K562 (cell line): ENCODE data around the gene NXPE2. TPM values are rescaled to one million over a fixed set of nuclear protein-coding genes. Genes with fewer than 3 reads are reported as not detected.

Experiments
- ATAC-seq: fragments of 200-7000 bp; cut with Tn5 transposase; 3 replicates; pipeline ENCODE4 v1.9.1; 2020; ENCODE audit warnings: moderate library complexity
- BruUV-seq: library from RNA; stranded (reverse); fragments of 400-500 nt; replicated peaks from 2 replicates; lab custom pipeline; 2021; lab: Mats Ljungman, UMichigan
- CTCF ChIA-PET: fragments of 300-600 bp; formaldehyde crosslinking; extraction: SDS; loops from one replicate; lab custom pipeline; 2021; ENCODE audit warnings: low intra/inter-chr PET ratio; lab: Yijun Ruan, JAX
- POLR2A ChIA-PET: fragments of 300-600, 350-650 bp; sonication (Branson Sonifier 250); formaldehyde crosslinking; extraction: SDS; loops from one replicate; lab custom pipeline; 2021; ENCODE audit warnings: antibody characterized with exemption, inconsistent platforms; lab: Yijun Ruan, JAX
- DNase-seq, 4 experiments: peaks; one replicate each; pipeline versions ENCODE4 v3.0.0 to v3.0.0-alpha.2; 2011 to 2018; ENCODE audit warnings: low spot score in 3 of 4, mixed read lengths in 3 of 4; ENCODE audit errors: extremely low read depth in 1 of 4
- FAIRE-seq: peaks from 2 replicates; lab custom pipeline; 2011; peaks lifted over from hg19 to GRCh38; lab: Jason Lieb, UNC
- H2AFZ ChIP-seq: 2 replicates; pipeline ENCODE4 v1.6.0; 2011; ENCODE audit warnings: low read depth, low read length, control low read depth, inconsistent platforms
- H3K27ac ChIP-seq: fragments of 200-600 bp; 3 replicates; pipeline ENCODE4 v1.8.0; 2011; ENCODE audit warnings: low read depth, mild to moderate bottlenecking, control low read depth, inconsistent platforms, low read length, moderate library complexity, mixed read lengths; ENCODE audit errors: extremely low read depth
- H3K27me3 ChIP-seq, 2 experiments: fragments of 300-600 bp in 1 of 2; 2 replicates in 1 of 2; 3 replicates in 1 of 2; pipeline versions ENCODE4 v1.6.0 to v1.8.0; 2011; ENCODE audit warnings: inconsistent platforms in 2 of 2, low read length in 2 of 2, mild to moderate bottlenecking in 1 of 2, mixed read lengths in 1 of 2, moderate library complexity in 1 of 2; ENCODE audit not compliant: control insufficient read depth in 2 of 2, insufficient read depth in 2 of 2
- H3K36me3 ChIP-seq: fragments of 300-600 bp; 3 replicates; pipeline ENCODE4 v1.8.0; 2011; ENCODE audit warnings: mild to moderate bottlenecking, low read length, inconsistent platforms; ENCODE audit not compliant: control insufficient read depth, insufficient read depth
- H3K4me1 ChIP-seq, 2 experiments: fragments of 200-600 bp in 1 of 2; replicated peaks in 1 of 2; 2 replicates in 1 of 2; 3 replicates in 1 of 2; pipeline versions ENCODE4 v1.5.1 to v1.8.0; 2011; ENCODE audit warnings: inconsistent platforms in 2 of 2, low read length in 2 of 2, mild to moderate bottlenecking in 1 of 2, mixed read lengths in 1 of 2, moderate library complexity in 1 of 2; ENCODE audit not compliant: control insufficient read depth in 2 of 2, insufficient read depth in 2 of 2
- H3K4me2 ChIP-seq: 2 replicates; pipeline ENCODE4 v1.6.1; 2011; ENCODE audit warnings: low read length, control low read depth, inconsistent platforms, mixed read lengths; ENCODE audit not compliant: insufficient read depth
- H3K4me3 ChIP-seq: fragments of 200-600 bp; sonication (generic), shearing (Covaris generic); 2 replicates; pipeline ENCODE4 v1.5.1; 2016; ENCODE audit warnings: control low read depth, inconsistent platforms
- H3K79me2 ChIP-seq: fragments of 200-600 bp; 3 replicates; pipeline ENCODE4 v1.8.0; 2011; ENCODE audit warnings: low read length, inconsistent platforms; ENCODE audit not compliant: control insufficient read depth, insufficient read depth
- H3K9ac ChIP-seq, 2 experiments: 2 replicates each; pipeline versions ENCODE4 v1.6.0 to v1.6.1; 2011; ENCODE audit warnings: low read depth in 2 of 2, low read length in 2 of 2, control low read depth in 1 of 2, inconsistent platforms in 1 of 2, mild to moderate bottlenecking in 1 of 2, mixed read lengths in 1 of 2; ENCODE audit not compliant: insufficient read depth in 1 of 2
- H3K9me1 ChIP-seq: one replicate; pipeline ENCODE4 v1.6.0; 2011; ENCODE audit warnings: inconsistent platforms, mild to moderate bottlenecking, low read length, moderate library complexity; ENCODE audit not compliant: control insufficient read depth, insufficient read depth
- H3K9me3 ChIP-seq: replicated peaks from 2 replicates; pipeline ENCODE4 v1.5.1; 2011; ENCODE audit warnings: low read depth, low read length, inconsistent platforms; ENCODE audit not compliant: control insufficient read depth, insufficient read depth
- H4K20me1 ChIP-seq: replicated peaks from 2 replicates; pipeline ENCODE4 v1.6.1; 2011; ENCODE audit warnings: low read length, inconsistent platforms, mixed read lengths; ENCODE audit not compliant: control insufficient read depth, insufficient read depth
- CBX2 ChIP-seq: fragments of 200-600 bp; sonication (generic); IDR thresholded peaks from one replicate; pipeline ENCODE4 v1.6.1; 2012; ENCODE audit warnings: mild to moderate bottlenecking, low read length, inconsistent platforms; ENCODE audit not compliant: insufficient read depth, poor library complexity, severe bottlenecking
- CEBPZ ChIP-seq: fragments of 150-350 bp; IDR thresholded peaks from 2 replicates; pipeline ENCODE4 v1.6.1; 2014; ENCODE audit warnings: low read depth, mild to moderate bottlenecking, low read length, borderline replicate concordance
- SAFB2 ChIP-seq: fragments of 200-400 bp; formaldehyde crosslinking; IDR thresholded peaks from 2 replicates; pipeline ENCODE4 v1.6.1; 2018; ENCODE audit warnings: borderline replicate concordance, low read length, low read depth, moderate library complexity; ENCODE audit not compliant: severe bottlenecking
- SIN3A ChIP-seq, 2 experiments: fragments of 150-350 bp in 1 of 2; IDR thresholded peaks; 2 replicates each; pipeline ENCODE4 v1.6.1; 2011 to 2016; ENCODE audit warnings: borderline replicate concordance in 2 of 2, low read depth in 2 of 2, low read length in 2 of 2, mild to moderate bottlenecking in 2 of 2, moderate library complexity in 2 of 2; ENCODE audit not compliant: control insufficient read depth in 1 of 2
- SNAPC5 ChIP-seq: fragments of 250-450 bp; sonication (Bioruptor Pico); IDR thresholded peaks from 2 replicates; pipeline ENCODE4 v1.8.0; 2021; ENCODE audit warnings: moderate library complexity, mild to moderate bottlenecking, inconsistent platforms
- SPI1 ChIP-seq: IDR thresholded peaks from 2 replicates; pipeline ENCODE4 v1.6.1; 2011; ENCODE audit warnings: low read depth, low read length, control low read depth, borderline replicate concordance
- TAF1 ChIP-seq: IDR thresholded peaks from 2 replicates; pipeline ENCODE4 v1.6.1; 2011; ENCODE audit warnings: mild to moderate bottlenecking, low read length, moderate library complexity; ENCODE audit not compliant: insufficient read depth, control insufficient read depth, severe bottlenecking; ENCODE audit errors: extremely low read depth
- TEAD1 ChIP-seq, 2 experiments: fragments of 450-650 bp in 1 of 2; sonication (generic) in 1 of 2; formaldehyde crosslinking; IDR thresholded peaks; 2 replicates each; pipeline versions ENCODE4 v1.4.0 to v1.8.0; 2020 to 2022; ENCODE audit warnings: mild to moderate bottlenecking in 2 of 2, missing genetic modification reagents in 1 of 2
- ZFP1 ChIP-seq: fragments of 450-650 bp; formaldehyde crosslinking; IDR thresholded peaks from 2 replicates; pipeline ENCODE4 v1.4.0; 2020; ENCODE audit warnings: mild to moderate bottlenecking, mixed read lengths
- ZNF277 ChIP-seq: fragments of 250-450 bp; sonication (Bioruptor Pico); IDR thresholded peaks from 2 replicates; pipeline ENCODE4 v1.8.0; 2022; ENCODE audit warnings: inconsistent platforms, mild to moderate bottlenecking, moderate library complexity, borderline replicate concordance
- ZNF316 ChIP-seq: fragments of 450-650 bp; IDR thresholded peaks from 2 replicates; pipeline ENCODE4 v1.6.1; 2016
- WGBS: fragments of 100-300 bp; shearing (Covaris generic); methylation state at CpG from one replicate; pipeline ENCODE4 v1.1.6; 2016; ENCODE audit warnings: low coverage, mixed read lengths; ENCODE audit not compliant: insufficient coverage; ENCODE audit errors: missing lambda C conversion rate; 5-methylcytosine and 5-hydroxymethylcytosine counted together
- in situ Hi-C: fragments of 300-500 bp; cut with MboI; formaldehyde crosslinking; loops from 4 replicates; pipeline ENCODE4 v1.15.0; 2018; ENCODE audit warnings: inconsistent platforms, mixed read lengths
- intact Hi-C: fragments of 100-400 bp; cut with micrococcal nuclease; formaldehyde crosslinking; loops from 2 replicates; pipeline ENCODE4 v1.14.2; 2022
- polyA plus RNA-seq, 8 experiments: library from polyadenylated mRNA; depleted of rRNA in 4 of 8; stranded (reverse) in 5 of 8; unstranded in 3 of 8; fragments of >200 nt; fragmentation: Nextera tagmentation in 2 of 8; fragmentation: Illumina TruSeq in 1 of 8; extraction: Ambion mirVana in 2 of 8; extraction: Trizol in 1 of 8; gene quantifications; 2 replicates each; pipeline versions ENCODE4 v1.2.1 to v1.2.3, GENCODE V29; 2011 to 2014; ENCODE audit warnings: inconsistent platforms in 1 of 8, missing spikeins in 1 of 8
- total RNA-seq, 7 experiments: library from RNA; depleted of rRNA in 6 of 7; stranded (reverse); fragments of >200 nt in 6 of 7; fragmentation: Illumina TruSeq in 2 of 7; extraction: Trizol in 2 of 7; gene quantifications; 2 replicates each; pipeline versions ENCODE4 v1.2.1 to v1.2.3, GENCODE V29; 2011 to 2021; ENCODE audit warnings: low replicate concordance in 1 of 7

The NXPE2 gene
- total and polyA plus RNA-seq, 9 of the 15 experiments (the other 6 are each of a cell fraction or from before 2014, with no cell fraction given), result not detected

- Histone ChIP-seq H3K4me1 (no peaks in the 10 kb centered on the region), H3K27ac (no peak overlapping the region), H3K79me2 (no peaks in the 10 kb centered on the region), H2AFZ (no peak overlapping the region), H3K4me3 (no peak overlapping the region), H4K20me1 (no peaks in the 10 kb centered on the region), H3K4me2 (no peak overlapping the region), H3K9me1 (no peaks in the 10 kb centered on the region), H3K36me3 (no peaks in the 10 kb centered on the region), H3K9ac (no peak overlapping the region), H3K27me3 (no peaks in the 10 kb centered on the region), H3K9me3 (no peaks in the 10 kb centered on the region)
- intact Hi-C loops (no loop called here), in situ Hi-C loops (no loop called here)
- ATAC-seq, result no peak
- 2% methylated on average over 4 of the region's 4 CpGs for WGBS
- no peak for DNase-seq
- ChIA-PET POLR2A (no interaction called here), CTCF (no interaction called here)
- FAIRE-seq, result no peak
- BruUV-seq, result no TSS peak
- TF ChIP-seq TAF1 (no peak), ZNF277 (no peak), ZNF316 (0 out of 2 replicates have a peak, but pooled peaks have one; percentile 9)
Measured at GRCh38 chr11:114679505-114679904, 1.2 kb downstream of the NXPE2 start.

- H3K4me2 ChIP-seq, result no peak overlapping the region
- H3K36me3 ChIP-seq, result no peaks in the 10 kb centered on the region
- no peaks in the 10 kb centered on the region for H3K4me1 ChIP-seq
- H4K20me1 ChIP-seq, result no peaks in the 10 kb centered on the region
- intact Hi-C loops (no loop called here), in situ Hi-C loops (no loop called here)
- H3K27me3 ChIP-seq, result no peaks in the 10 kb centered on the region
- H3K9me3 ChIP-seq, result no peaks in the 10 kb centered on the region
- ChIA-PET POLR2A (no interaction called here), CTCF (no interaction called here)
- no peak overlapping the region for H2AFZ ChIP-seq
- no peak for FAIRE-seq
- no TSS peak for BruUV-seq
- no peak overlapping the region for H3K4me3 ChIP-seq
- no peak overlapping the region for H3K27ac ChIP-seq
- no peaks in the 10 kb centered on the region for H3K79me2 ChIP-seq
- H3K9ac ChIP-seq, result no peak overlapping the region
- H3K9me1 ChIP-seq, result no peaks in the 10 kb centered on the region
- 0% methylated on average over 1 of the region's 1 CpG for WGBS
- no peak for DNase-seq
- ATAC-seq, result no peak
- TF ChIP-seq CEBPZ (no peak), SNAPC5 (CRISPR knock-in tag) (no peak), ZFP1 (CRISPR knock-in tag) (no peak), CBX2 (no peak), SIN3A (IDR thresholded peaks at IDR 0.05; ENCODE audit: borderline replicate concordance in 2 of 2, control insufficient read depth in 1 of 2, low read depth in 2 of 2, low read length in 2 of 2) (no peak), SAFB2 (no peak), SPI1 (no peak), TEAD1 (CRISPR knock-in tag; IDR thresholded peaks at IDR 0.05) (no peak)
Measured at GRCh38 chr11:114683007-114683406, 4.7 kb downstream of the NXPE2 start.
